A549 (cell line): ENCODE results near the gene SEMA5B. TPM values are rescaled to one million over a fixed set of nuclear protein-coding genes. Genes with fewer than 3 reads are reported as not detected.

Source experiments
- ATAC-seq, 2 experiments: fragments of 200-7000 bp in 1 of 2; fragments of >200 bp in 1 of 2; cut with Nextera tagmentation in 1 of 2; cut with Tn5 transposase in 1 of 2; 3 replicates each; pipeline versions ENCODE4 v1.8.0 to v1.9.1; 2018 to 2020; ENCODE audit warnings: mild to moderate bottlenecking in 1 of 2, moderate library complexity in 1 of 2
- CTCF ChIA-PET: fragments of 300-600 bp; sonication (Branson Sonifier 250); formaldehyde crosslinking; extraction: SDS; loops from one replicate; lab custom pipeline; 2021; ENCODE audit warnings: antibody characterized with exemption, inconsistent platforms; lab: Yijun Ruan, JAX
- POLR2A ChIA-PET: fragments of 350-600 bp; formaldehyde crosslinking; extraction: SDS; loops from one replicate; lab custom pipeline; 2021; ENCODE audit warnings: antibody characterized with exemption, inconsistent platforms; lab: Yijun Ruan, JAX
- DNase-seq, 2 experiments: peaks; one replicate each; pipeline versions ENCODE4 v3.0.0 to v3.0.0-alpha.2; 2011 to 2016; ENCODE audit warnings: low read depth in 1 of 2, low spot score in 1 of 2
- FAIRE-seq: peaks from 2 replicates; lab custom pipeline; 2011; peaks lifted over from hg19 to GRCh38; lab: Jason Lieb, UNC
- H3K27ac ChIP-seq, 2 experiments: fragments of >200 bp; sonication (Bioruptor Twin); formaldehyde crosslinking; 3 replicates each; pipeline ENCODE4 v1.5.1; 2016 to 2017
- H3K4me1 ChIP-seq: fragments of >200 bp; sonication (Bioruptor Twin); formaldehyde crosslinking; 3 replicates; pipeline ENCODE4 v1.6.1; 2016
- H3K4me2 ChIP-seq: fragments of >200 bp; sonication (Bioruptor Twin); formaldehyde crosslinking; 3 replicates; pipeline ENCODE4 v1.6.1; 2016
- H3K4me3 ChIP-seq: fragments of >200 bp; sonication (Bioruptor Twin); formaldehyde crosslinking; 3 replicates; pipeline ENCODE4 v1.5.1; 2016
- H3K9me3 ChIP-seq: fragments of >200 bp; sonication (Bioruptor Twin); formaldehyde crosslinking; 3 replicates; pipeline ENCODE4 v1.6.1; 2016
- BHLHE40 ChIP-seq: IDR thresholded peaks from 2 replicates; pipeline ENCODE4 v1.6.1; 2012; ENCODE audit warnings: low read depth, low read length, inconsistent platforms
- CBX8 ChIP-seq: fragments of 200-600 bp; sonication (generic); IDR thresholded peaks from 2 replicates; pipeline ENCODE4 v1.6.1; 2016
- EHF ChIP-seq: fragments of 250-450 bp; sonication (Bioruptor Pico); IDR thresholded peaks from 2 replicates; pipeline ENCODE4 v1.5.0; 2020; ENCODE audit warnings: mild to moderate bottlenecking
- EP300 ChIP-seq, 2 experiments: fragments of >200 bp; sonication (Bioruptor Twin); formaldehyde crosslinking; IDR thresholded peaks; 2 replicates in 1 of 2; 3 replicates in 1 of 2; pipeline ENCODE4 v1.6.1; 2016 to 2017
- ESRRA ChIP-seq: fragments of 150-350 bp; IDR thresholded peaks from 2 replicates; pipeline ENCODE4 v1.6.1; 2014; ENCODE audit warnings: mild to moderate bottlenecking, low read length, borderline replicate concordance
- FOSB ChIP-seq: fragments of 250-450 bp; sonication (Bioruptor Pico); IDR thresholded peaks from 2 replicates; pipeline ENCODE4 v1.5.0; 2020; ENCODE audit warnings: mild to moderate bottlenecking, moderate library complexity
- HMGXB4 ChIP-seq: fragments of 250-450 bp; sonication (Bioruptor Pico); IDR thresholded peaks from 2 replicates; pipeline ENCODE4 v1.5.0; 2021; ENCODE audit warnings: mild to moderate bottlenecking, moderate library complexity, borderline replicate concordance
- HOXB5 ChIP-seq: fragments of 250-450 bp; sonication (Bioruptor Pico); IDR thresholded peaks from 2 replicates; pipeline ENCODE4 v1.5.0; 2020; ENCODE audit warnings: mild to moderate bottlenecking, moderate library complexity
- JUN ChIP-seq, 2 experiments: fragments of >200 bp; sonication (Bioruptor Twin); formaldehyde crosslinking; IDR thresholded peaks; 2 replicates in 1 of 2; 3 replicates in 1 of 2; pipeline ENCODE4 v1.6.1; 2016 to 2017
- KDM5A ChIP-seq: fragments of 200-600 bp; sonication (generic); IDR thresholded peaks from 2 replicates; pipeline ENCODE4 v1.6.1; 2016; ENCODE audit warnings: antibody characterized with exemption, mild to moderate bottlenecking
- MAFK ChIP-seq: fragments of 450-650 bp; IDR thresholded peaks from 2 replicates; pipeline ENCODE4 v1.6.1; 2014; ENCODE audit not compliant: partially characterized antibody
- NPAS2 ChIP-seq: fragments of 250-450 bp; sonication (Bioruptor Pico); IDR thresholded peaks from 2 replicates; pipeline ENCODE4 v1.8.0; 2022; ENCODE audit warnings: mild to moderate bottlenecking, moderate library complexity, borderline replicate concordance
- NR3C1 ChIP-seq: fragments of >200 bp; sonication (Bioruptor Twin); formaldehyde crosslinking; IDR thresholded peaks from 3 replicates; pipeline ENCODE4 v1.6.1; 2017
- PHF8 ChIP-seq: fragments of 200-600 bp; sonication (generic); IDR thresholded peaks from 2 replicates; pipeline ENCODE4 v1.6.1; 2016; ENCODE audit warnings: low read depth, mild to moderate bottlenecking, antibody characterized with exemption, moderate library complexity, borderline replicate concordance
- POLR2A ChIP-seq: IDR thresholded peaks from 2 replicates; pipeline ENCODE4 v1.6.1; 2012; ENCODE audit warnings: mild to moderate bottlenecking, low read length
- POLR2AphosphoS2 ChIP-seq: conservative IDR thresholded peaks from 2 replicates; pipeline ENCODE4 v1.6.1; 2012; ENCODE audit warnings: low read length, improper control_type of control experiment, inconsistent platforms
- RFX5 ChIP-seq: fragments of 450-650 bp; IDR thresholded peaks from 2 replicates; pipeline ENCODE4 v1.7.1; 2014; ENCODE audit warnings: antibody characterized with exemption, mild to moderate bottlenecking, moderate library complexity
- WGBS: methylation state at CpG from one replicate; pipeline ENCODE4 v1.1.6; 2017; ENCODE audit errors: missing lambda C conversion rate; 5-methylcytosine and 5-hydroxymethylcytosine counted together
- polyA plus RNA-seq, 4 experiments: library from polyadenylated mRNA; depleted of rRNA in 3 of 4; stranded (reverse); fragments of >200 nt; fragmentation: RNase III in 1 of 4; extraction: RNeasy Plus Mini Kit Qiagen cat#74134 plus additional on column Dnase treatment in 1 of 4; gene quantifications; 2 replicates in 3 of 4; 3 replicates in 1 of 4; pipeline ENCODE4 v1.2.3, GENCODE V29; 2011 to 2017
- TF ChIP-seq, protein P1 (sequence below): fragments of >200 bp; sonication (Bioruptor Twin); formaldehyde crosslinking; IDR thresholded peaks from 3 replicates; pipeline ENCODE4 v1.6.1; 2016
- TF ChIP-seq, protein P2 (sequence below): fragments of 200-600 bp; sonication (generic); IDR thresholded peaks from 2 replicates; pipeline ENCODE4 v1.6.1; 2016; ENCODE audit warnings: antibody characterized with exemption, mild to moderate bottlenecking, moderate library complexity

The SEMA5B gene
- polyA plus RNA-seq, 2 of the 4 experiments (the other 2 are of a cell fraction) = 0.03 TPM; not detected in 1

DNA sequence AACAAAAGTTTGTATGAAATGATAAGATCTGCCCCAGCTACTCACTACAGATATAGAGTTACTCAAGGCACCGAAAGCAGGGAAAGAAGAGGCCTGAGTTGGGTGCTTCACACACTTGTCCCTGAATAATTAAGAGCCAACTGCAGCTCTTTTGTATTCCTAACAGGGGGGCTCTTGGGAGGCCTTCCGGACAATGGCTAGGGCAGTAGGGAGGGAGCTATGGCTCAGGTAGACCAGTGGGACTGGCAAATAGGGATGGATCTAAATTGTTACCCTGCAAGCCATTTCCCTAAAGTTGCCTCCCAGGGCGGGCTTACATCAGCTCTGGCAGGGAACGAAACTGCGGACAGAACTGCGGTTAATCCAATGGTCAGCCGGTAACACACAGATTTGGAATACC lies 6.2 kb downstream of the SEMA5B start:
- Histone ChIP-seq H3K4me2 (no peak overlapping the region), H3K4me3 (no peak overlapping the region), H3K9me3 (0 out of 3 replicates have a peak, but pooled peaks cover 9% of the 10 kb centered on the region), H3K4me1 (peaks cover 2% of the 10 kb centered on the region; the same call in 2 of the 3 replicates), H3K27ac (no peak overlapping the region)
- no peak for ATAC-seq
- FAIRE-seq = no peak
- CTCF ChIA-PET = interaction anchor here (0.6 to 5.6 kb wide), 4 partner anchors 8 to 100 kb away, joined by 3 to 37 read pairs (median 14); partner anchors contain the start of gene SEMA5B
- TF ChIP-seq JUN (IDR thresholded peaks at IDR 0.05) (no peak), NPAS2 (CRISPR knock-in tag) (no peak), PHF8 (no peak), POLR2AphosphoS2 (no peak), ESRRA (no peak), EHF (CRISPR knock-in tag) (no peak), RFX5 (no peak), POLR2A (no peak), EP300 (IDR thresholded peaks at IDR 0.05) (no peak)
- WGBS = 65% methylated on average over 7 of the region's 7 CpGs
- DNase-seq = no peak
- POLR2A ChIA-PET = no interaction called here

- Histone ChIP-seq H3K4me2 (no peak overlapping the region), H3K27ac (no peak overlapping the region), H3K4me1 (no peaks in the 10 kb centered on the region), H3K4me3 (no peak overlapping the region), H3K9me3 (0 out of 3 replicates have a peak, but pooled peaks cover 9% of the 10 kb centered on the region)
- POLR2A ChIA-PET = no interaction called here
- 39% methylated on average over 3 of the region's 3 CpGs for WGBS
- no peak for ATAC-seq
- no peak for DNase-seq
- FAIRE-seq = no peak
- TF ChIP-seq HMGXB4 (CRISPR knock-in tag) (no peak), CBX8 (no peak), MAFK (no peak), EHF (CRISPR knock-in tag) (no peak), HOXB5 (CRISPR knock-in tag) (no peak), KDM5A (no peak), BHLHE40 (no peak), NR3C1 (no peak), ESRRA (no peak), FOSB (no peak), POLR2AphosphoS2 (no peak)
- TF ChIP-seq, protein P1, sequence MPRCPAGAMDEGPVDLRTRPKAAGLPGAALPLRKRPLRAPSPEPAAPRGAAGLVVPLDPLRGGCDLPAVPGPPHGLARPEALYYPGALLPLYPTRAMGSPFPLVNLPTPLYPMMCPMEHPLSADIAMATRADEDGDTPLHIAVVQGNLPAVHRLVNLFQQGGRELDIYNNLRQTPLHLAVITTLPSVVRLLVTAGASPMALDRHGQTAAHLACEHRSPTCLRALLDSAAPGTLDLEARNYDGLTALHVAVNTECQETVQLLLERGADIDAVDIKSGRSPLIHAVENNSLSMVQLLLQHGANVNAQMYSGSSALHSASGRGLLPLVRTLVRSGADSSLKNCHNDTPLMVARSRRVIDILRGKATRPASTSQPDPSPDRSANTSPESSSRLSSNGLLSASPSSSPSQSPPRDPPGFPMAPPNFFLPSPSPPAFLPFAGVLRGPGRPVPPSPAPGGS = no peak
- TF ChIP-seq, protein P2, sequence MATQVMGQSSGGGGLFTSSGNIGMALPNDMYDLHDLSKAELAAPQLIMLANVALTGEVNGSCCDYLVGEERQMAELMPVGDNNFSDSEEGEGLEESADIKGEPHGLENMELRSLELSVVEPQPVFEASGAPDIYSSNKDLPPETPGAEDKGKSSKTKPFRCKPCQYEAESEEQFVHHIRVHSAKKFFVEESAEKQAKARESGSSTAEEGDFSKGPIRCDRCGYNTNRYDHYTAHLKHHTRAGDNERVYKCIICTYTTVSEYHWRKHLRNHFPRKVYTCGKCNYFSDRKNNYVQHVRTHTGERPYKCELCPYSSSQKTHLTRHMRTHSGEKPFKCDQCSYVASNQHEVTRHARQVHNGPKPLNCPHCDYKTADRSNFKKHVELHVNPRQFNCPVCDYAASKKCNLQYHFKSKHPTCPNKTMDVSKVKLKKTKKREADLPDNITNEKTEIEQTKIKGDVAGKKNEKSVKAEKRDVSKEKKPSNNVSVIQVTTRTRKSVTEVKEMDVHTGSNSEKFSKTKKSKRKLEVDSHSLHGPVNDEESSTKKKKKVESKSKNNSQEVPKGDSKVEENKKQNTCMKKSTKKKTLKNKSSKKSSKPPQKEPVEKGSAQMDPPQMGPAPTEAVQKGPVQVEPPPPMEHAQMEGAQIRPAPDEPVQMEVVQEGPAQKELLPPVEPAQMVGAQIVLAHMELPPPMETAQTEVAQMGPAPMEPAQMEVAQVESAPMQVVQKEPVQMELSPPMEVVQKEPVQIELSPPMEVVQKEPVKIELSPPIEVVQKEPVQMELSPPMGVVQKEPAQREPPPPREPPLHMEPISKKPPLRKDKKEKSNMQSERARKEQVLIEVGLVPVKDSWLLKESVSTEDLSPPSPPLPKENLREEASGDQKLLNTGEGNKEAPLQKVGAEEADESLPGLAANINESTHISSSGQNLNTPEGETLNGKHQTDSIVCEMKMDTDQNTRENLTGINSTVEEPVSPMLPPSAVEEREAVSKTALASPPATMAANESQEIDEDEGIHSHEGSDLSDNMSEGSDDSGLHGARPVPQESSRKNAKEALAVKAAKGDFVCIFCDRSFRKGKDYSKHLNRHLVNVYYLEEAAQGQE = no peak
- CTCF ChIA-PET = interaction anchor here (5.5 to 5.6 kb wide), 2 partner anchors 9 to 78 kb away, joined by 24 to 37 read pairs; partner anchors contain the start of gene SEMA5B
Measured at GRCh38 chr3:123020709-123021108, 6.9 kb downstream of the SEMA5B start.
